ENCODE data around the gene ART1.
A peak's percentile ranks its signal among the peaks of the same experiment; 100 is the strongest.
"Not testable (repeated sequence)": the region's sequence is repeated elsewhere in the genome, so short reads cannot be mapped to it uniquely, and the experiment has no call there.

ART1 gene

GRCh38 chr11:3644817-3645235 lies at the start of gene ART1:
TSS of gene ART1 (plus strand) at chr11:3645128. CDS start at chr11:3659214, 14,086 bp downstream.
- Mint-ChIP-seq H3K4me3 (peak within 1 kb of the TSS; percentile 32 to 58 (median 54)), H3K9me3 (peaks cover 6% of the 10 kb centered on the region), H3K36me3 (ENCODE audit: low read depth) (no peaks in the 10 kb centered on the region), H3K4me1 (peaks cover 14% of the 10 kb centered on the region), H3K27me3 (ENCODE audit: low read depth) (peaks cover 37% of the 10 kb centered on the region), H3K27ac (no peak within 1 kb of the TSS)
- TF ChIP-seq, protein P1, sequence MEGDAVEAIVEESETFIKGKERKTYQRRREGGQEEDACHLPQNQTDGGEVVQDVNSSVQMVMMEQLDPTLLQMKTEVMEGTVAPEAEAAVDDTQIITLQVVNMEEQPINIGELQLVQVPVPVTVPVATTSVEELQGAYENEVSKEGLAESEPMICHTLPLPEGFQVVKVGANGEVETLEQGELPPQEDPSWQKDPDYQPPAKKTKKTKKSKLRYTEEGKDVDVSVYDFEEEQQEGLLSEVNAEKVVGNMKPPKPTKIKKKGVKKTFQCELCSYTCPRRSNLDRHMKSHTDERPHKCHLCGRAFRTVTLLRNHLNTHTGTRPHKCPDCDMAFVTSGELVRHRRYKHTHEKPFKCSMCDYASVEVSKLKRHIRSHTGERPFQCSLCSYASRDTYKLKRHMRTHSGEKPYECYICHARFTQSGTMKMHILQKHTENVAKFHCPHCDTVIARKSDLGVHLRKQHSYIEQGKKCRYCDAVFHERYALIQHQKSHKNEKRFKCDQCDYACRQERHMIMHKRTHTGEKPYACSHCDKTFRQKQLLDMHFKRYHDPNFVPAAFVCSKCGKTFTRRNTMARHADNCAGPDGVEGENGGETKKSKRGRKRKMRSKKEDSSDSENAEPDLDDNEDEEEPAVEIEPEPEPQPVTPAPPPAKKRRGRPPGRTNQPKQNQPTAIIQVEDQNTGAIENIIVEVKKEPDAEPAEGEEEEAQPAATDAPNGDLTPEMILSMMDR (IDR thresholded peaks at IDR 0.05; ENCODE audit: unreplicated experiment in 3 of 3) = no peak

GRCh38 chr11:3597743-3598142 lies 47.2 kb upstream of the ART1 start:
- not testable (repeated sequence) for H3K4me1 Mint-ChIP-seq; H3K36me3 Mint-ChIP-seq (ENCODE audit: low read depth); H3K4me3 Mint-ChIP-seq; H3K9me3 Mint-ChIP-seq; H3K27ac Mint-ChIP-seq; H3K27me3 Mint-ChIP-seq (ENCODE audit: low read depth)

- H3K36me3 Mint-ChIP-seq (ENCODE audit: low read depth); H3K9me3 Mint-ChIP-seq; H3K4me1 Mint-ChIP-seq; H3K4me3 Mint-ChIP-seq; H3K27ac Mint-ChIP-seq; H3K27me3 Mint-ChIP-seq (ENCODE audit: low read depth): not testable (repeated sequence)
Measured at GRCh38 chr11:3600201-3600600, 44.7 kb upstream of the ART1 start.

- H3K36me3 Mint-ChIP-seq (ENCODE audit: low read depth) = no peaks in the 10 kb centered on the region
- H3K4me1 Mint-ChIP-seq = no peaks in the 10 kb centered on the region
- H3K27me3 Mint-ChIP-seq (ENCODE audit: low read depth) = no peaks in the 10 kb centered on the region
- H3K4me3 Mint-ChIP-seq = no peak overlapping the region
- no peaks in the 10 kb centered on the region for H3K9me3 Mint-ChIP-seq
- H3K27ac Mint-ChIP-seq = no peak overlapping the region
- TF ChIP-seq, protein P1 (IDR thresholded peaks at IDR 0.05; ENCODE audit: unreplicated experiment in 3 of 3) = no peak
Measured at GRCh38 chr11:3604167-3604566, 40.8 kb upstream of the ART1 start.

- no peaks in the 10 kb centered on the region for H3K36me3 Mint-ChIP-seq (ENCODE audit: low read depth)
- no peaks in the 10 kb centered on the region for H3K9me3 Mint-ChIP-seq
- H3K4me3 Mint-ChIP-seq = no peak overlapping the region
- H3K4me1 Mint-ChIP-seq = no peaks in the 10 kb centered on the region
- H3K27me3 Mint-ChIP-seq (ENCODE audit: low read depth) = no peaks in the 10 kb centered on the region
- no peak overlapping the region for H3K27ac Mint-ChIP-seq
- TF ChIP-seq, protein P1 (IDR thresholded peaks at IDR 0.05; ENCODE audit: unreplicated experiment in 3 of 3) = no peak
Measured at GRCh38 chr11:3605283-3605662, 39.7 kb upstream of the ART1 start.

DNA sequence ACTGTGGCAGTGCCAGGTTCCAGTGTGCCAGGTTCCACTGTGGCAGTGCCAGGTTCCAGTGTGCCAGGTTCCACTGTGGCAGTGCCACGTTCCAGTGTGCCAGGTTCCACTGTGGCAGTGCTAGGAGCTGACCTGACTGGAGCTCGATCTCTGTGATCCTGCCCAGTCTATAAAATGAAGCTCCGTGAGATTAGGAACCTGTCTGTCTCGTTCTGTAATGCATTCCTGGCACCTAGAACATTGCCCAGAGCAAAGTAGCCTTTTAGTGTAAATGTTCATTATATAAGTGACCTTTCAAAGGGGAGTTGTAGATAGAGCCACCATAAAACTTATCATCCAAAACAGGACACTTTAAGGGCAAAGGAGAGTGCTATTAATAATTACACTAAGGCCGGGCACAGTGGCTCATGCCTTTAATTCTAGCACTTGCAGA lies 39.1 kb upstream of the ART1 start:
- no peak overlapping the region for H3K4me3 Mint-ChIP-seq
- no peaks in the 10 kb centered on the region for H3K36me3 Mint-ChIP-seq (ENCODE audit: low read depth)
- no peaks in the 10 kb centered on the region for H3K9me3 Mint-ChIP-seq
- H3K4me1 Mint-ChIP-seq = no peaks in the 10 kb centered on the region
- TF ChIP-seq, protein P1 (IDR thresholded peaks at IDR 0.05; ENCODE audit: unreplicated experiment in 3 of 3) = no peak
- no peak overlapping the region for H3K27ac Mint-ChIP-seq
- H3K27me3 Mint-ChIP-seq (ENCODE audit: low read depth) = no peaks in the 10 kb centered on the region

DNA sequence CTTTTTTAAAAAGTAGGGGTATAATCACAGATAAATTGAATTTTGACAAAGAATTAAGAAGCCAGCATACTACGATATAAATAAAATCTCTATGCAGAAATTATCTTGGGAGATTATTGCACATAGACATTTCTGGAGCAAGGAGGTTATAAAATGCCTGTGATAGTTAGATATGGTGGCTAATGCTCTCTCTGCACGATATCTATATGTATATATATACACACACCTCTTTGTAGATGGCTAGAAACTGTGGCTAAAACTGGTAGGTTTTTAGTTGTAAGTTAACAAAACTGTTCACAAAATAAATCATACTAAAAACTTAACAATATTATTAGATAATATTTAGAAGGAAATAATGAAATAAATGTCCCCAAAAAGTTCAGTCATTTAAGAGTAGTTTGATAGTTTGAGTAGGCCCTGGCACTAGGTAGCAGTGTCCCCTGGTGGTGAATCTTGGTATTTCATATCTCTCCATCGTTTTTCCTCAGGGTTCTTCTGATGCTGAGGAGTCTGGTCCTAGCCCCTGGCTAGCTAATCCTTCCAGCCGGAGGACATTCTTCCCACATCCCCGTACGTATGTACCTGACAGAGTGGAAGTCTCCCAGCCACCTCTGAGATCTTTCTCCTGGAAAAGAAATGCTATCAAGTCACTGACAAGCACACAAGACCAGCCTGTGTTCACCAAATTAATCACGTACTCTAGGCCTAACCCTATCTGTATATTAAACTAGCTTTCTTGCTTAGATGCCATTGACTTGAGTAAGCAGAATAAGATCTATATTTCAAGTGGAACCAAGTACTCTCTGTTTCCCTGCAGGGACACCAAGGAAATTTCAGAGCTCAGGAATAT lies 35.3 kb upstream of the ART1 start:
- TF ChIP-seq, protein P1 (IDR thresholded peaks at IDR 0.05; ENCODE audit: unreplicated experiment in 3 of 3) = peak; percentile 87 to 89 (median 88)
- H3K27me3 Mint-ChIP-seq (ENCODE audit: low read depth) = no peaks in the 10 kb centered on the region
- H3K9me3 Mint-ChIP-seq = peaks cover 4% of the 10 kb centered on the region
- no peak overlapping the region for H3K4me3 Mint-ChIP-seq
- H3K36me3 Mint-ChIP-seq (ENCODE audit: low read depth) = no peaks in the 10 kb centered on the region
- H3K27ac Mint-ChIP-seq = no peak overlapping the region
- H3K4me1 Mint-ChIP-seq = no peaks in the 10 kb centered on the region
